Measurements from ENCODE around the gene MFAP4.

MFAP4 gene

GRCh38 chr17:19348081-19348650 lies 38.8 kb downstream of the MFAP4 start:
- DNase-seq (ENCODE audit: low read depth): no peak
- H3K4me3 ChIP-seq (ENCODE audit: low read depth, low read length): no peak overlapping the region
- TF ChIP-seq CTCF (conservative IDR thresholded peaks at IDR 0.05; ENCODE audit: low read depth, low read length): no peak

GRCh38 chr17:19347323-19348080 lies 39.5 kb downstream of the MFAP4 start:
- DNase-seq (ENCODE audit: low read depth): no peak
- H3K4me3 ChIP-seq (ENCODE audit: low read depth, low read length): no peak overlapping the region
- no peak for TF ChIP-seq CTCF (conservative IDR thresholded peaks at IDR 0.05; ENCODE audit: low read depth, low read length)

- TF ChIP-seq CTCF (conservative IDR thresholded peaks at IDR 0.05; ENCODE audit: low read depth, low read length): no peak
- DNase-seq (ENCODE audit: low read depth): peak; percentile 68
- H3K4me3 ChIP-seq (ENCODE audit: low read depth, low read length): no peak overlapping the region
Measured at GRCh38 chr17:19346351-19347255, 40.4 kb downstream of the MFAP4 start.

GRCh38 chr17:19345486-19346350 lies 41.3 kb downstream of the MFAP4 start:
- TF ChIP-seq CTCF (conservative IDR thresholded peaks at IDR 0.05; ENCODE audit: low read depth, low read length): no peak
- no peak for DNase-seq (ENCODE audit: low read depth)
- H3K4me3 ChIP-seq (ENCODE audit: low read depth, low read length): no peak overlapping the region

GRCh38 chr17:19345067-19345460 lies 41.9 kb downstream of the MFAP4 start:
- no peak overlapping the region for H3K4me3 ChIP-seq (ENCODE audit: low read depth, low read length)
- no peak for TF ChIP-seq CTCF (conservative IDR thresholded peaks at IDR 0.05; ENCODE audit: low read depth, low read length)
- no peak for DNase-seq (ENCODE audit: low read depth)

- no peak for TF ChIP-seq CTCF (conservative IDR thresholded peaks at IDR 0.05; ENCODE audit: low read depth, low read length)
- no peak overlapping the region for H3K4me3 ChIP-seq (ENCODE audit: low read depth, low read length)
- DNase-seq (ENCODE audit: low read depth): no peak
Measured at GRCh38 chr17:19344311-19345066, 42.5 kb downstream of the MFAP4 start.
